ENCODE measurements around the gene CUL5.

Gene CUL5

DNA sequence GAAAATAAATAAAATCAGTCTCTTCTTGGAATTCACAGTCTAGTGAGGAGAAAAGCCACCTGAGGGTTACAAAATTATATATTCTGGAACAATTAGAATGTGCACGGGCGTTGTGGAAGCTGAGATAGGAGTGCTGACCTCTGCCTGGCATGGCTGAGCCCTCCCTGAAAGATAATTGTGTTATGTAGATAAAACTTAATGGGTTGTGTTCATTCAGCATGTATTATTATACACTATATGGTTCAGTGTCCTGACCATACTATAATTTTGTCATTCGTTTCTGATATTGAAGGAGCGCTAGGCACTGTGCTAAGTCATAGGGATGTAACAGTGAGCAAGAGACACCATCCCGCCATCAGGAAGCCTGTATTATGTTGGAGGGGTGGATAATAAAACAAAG is 116.4 kb downstream of the CUL5 start:
- TF ChIP-seq, protein P1, sequence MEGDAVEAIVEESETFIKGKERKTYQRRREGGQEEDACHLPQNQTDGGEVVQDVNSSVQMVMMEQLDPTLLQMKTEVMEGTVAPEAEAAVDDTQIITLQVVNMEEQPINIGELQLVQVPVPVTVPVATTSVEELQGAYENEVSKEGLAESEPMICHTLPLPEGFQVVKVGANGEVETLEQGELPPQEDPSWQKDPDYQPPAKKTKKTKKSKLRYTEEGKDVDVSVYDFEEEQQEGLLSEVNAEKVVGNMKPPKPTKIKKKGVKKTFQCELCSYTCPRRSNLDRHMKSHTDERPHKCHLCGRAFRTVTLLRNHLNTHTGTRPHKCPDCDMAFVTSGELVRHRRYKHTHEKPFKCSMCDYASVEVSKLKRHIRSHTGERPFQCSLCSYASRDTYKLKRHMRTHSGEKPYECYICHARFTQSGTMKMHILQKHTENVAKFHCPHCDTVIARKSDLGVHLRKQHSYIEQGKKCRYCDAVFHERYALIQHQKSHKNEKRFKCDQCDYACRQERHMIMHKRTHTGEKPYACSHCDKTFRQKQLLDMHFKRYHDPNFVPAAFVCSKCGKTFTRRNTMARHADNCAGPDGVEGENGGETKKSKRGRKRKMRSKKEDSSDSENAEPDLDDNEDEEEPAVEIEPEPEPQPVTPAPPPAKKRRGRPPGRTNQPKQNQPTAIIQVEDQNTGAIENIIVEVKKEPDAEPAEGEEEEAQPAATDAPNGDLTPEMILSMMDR (IDR thresholded peaks at IDR 0.05) = no peak

GRCh38 chr11:108128772-108129171 is 120.1 kb downstream of the CUL5 start:
- TF ChIP-seq, protein P1 (IDR thresholded peaks at IDR 0.05) = no peak

DNA sequence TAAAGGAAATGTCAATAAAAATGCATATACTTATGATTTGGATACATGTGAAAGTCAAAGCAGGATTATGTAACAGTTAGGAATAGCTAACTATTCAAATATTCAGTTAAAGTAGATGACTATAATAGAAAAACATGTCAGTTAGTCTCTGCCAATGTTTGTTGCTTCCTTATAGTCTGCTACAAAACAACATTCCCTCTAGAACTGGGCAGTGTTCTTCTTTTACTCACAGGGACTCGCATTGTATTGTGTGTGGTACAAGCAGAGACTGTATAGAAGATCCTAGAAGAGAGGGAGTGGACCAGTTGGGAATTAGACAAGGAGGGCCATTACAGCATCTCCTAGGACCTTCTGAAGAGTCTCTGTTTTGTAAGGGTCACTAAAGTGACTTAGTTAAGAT is 123.3 kb downstream of the CUL5 start:
- TF ChIP-seq, protein P1 (IDR thresholded peaks at IDR 0.05) = no peak

- TF ChIP-seq, protein P1 (IDR thresholded peaks at IDR 0.05) = peak; percentile 70
Measured at GRCh38 chr11:108135845-108136544, 127.3 kb downstream of the CUL5 start.

- TF ChIP-seq, protein P1 (IDR thresholded peaks at IDR 0.05) = no peak
Measured at GRCh38 chr11:108137212-108137611, 128.5 kb downstream of the CUL5 start.

DNA sequence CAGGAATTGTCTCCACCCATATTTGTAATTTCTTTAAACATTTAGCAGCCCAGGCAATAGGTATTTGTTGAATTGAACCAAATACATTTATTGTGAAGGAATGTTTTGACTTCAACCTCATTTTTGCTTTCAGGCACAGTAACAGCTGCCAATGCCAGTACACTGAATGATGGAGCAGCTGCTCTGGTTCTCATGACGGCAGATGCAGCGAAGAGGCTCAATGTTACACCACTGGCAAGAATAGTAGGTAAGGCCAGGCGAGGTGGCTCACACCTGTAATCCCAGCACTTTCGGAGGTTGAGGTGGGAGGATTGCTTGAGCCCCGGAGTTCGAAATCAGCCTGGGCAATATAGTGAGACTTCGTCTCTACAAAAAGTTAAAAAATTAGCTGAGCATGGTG is 133.6 kb downstream of the CUL5 start:
- TF ChIP-seq, protein P1 (IDR thresholded peaks at IDR 0.05) = no peak

DNA sequence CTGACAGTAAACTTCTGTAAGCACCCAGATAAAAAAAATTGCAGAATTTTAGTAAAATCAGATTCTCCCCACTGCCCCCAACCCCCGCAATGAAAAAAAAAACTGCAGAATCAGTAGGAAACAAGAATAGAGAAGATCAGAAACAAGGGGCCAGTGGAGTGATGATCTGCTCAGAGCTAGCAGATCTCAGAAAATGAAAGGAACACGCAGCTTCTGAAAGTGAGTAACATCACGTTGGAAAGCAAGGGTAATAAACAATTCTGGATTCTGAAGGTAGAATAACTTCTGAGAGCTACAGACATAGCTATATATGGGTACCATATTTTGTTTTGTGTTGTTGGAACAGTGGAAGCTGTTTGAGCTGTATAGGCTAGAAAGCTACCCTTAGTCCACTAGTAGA is 135.9 kb downstream of the CUL5 start:
- TF ChIP-seq, protein P1 (IDR thresholded peaks at IDR 0.05) = no peak

DNA sequence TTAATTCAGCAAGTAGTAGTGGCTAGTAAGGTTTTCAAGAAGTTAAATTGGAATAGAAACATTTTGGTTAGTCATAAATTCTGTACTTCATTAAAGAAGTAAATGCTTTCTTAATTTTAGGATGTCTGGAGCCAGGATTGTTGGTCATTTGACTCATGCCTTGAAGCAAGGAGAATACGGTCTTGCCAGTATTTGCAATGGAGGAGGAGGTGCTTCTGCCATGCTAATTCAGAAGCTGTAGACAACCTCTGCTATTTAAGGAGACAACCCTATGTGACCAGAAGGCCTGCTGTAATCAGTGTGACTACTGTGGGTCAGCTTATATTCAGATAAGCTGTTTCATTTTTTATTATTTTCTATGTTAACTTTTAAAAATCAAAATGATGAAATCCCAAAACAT is 138.5 kb downstream of the CUL5 start:
- TF ChIP-seq, protein P1 (IDR thresholded peaks at IDR 0.05) = no peak

All from LNCAP (cell line).